GM21528 (cell line): ENCODE results near the gene APC2.
"Not testable (repeated sequence)": the region's sequence is repeated elsewhere in the genome, so short reads cannot be mapped to it uniquely, and the experiment has no call there.

Experiments
- ATAC-seq: cut with Tn5 transposase; IDR thresholded peaks from one replicate; pipeline ENCODE4 v1.9.1; 2021; ENCODE audit warnings: mild to moderate bottlenecking, moderate library complexity; ENCODE audit not compliant: unreplicated experiment, low FRiP score

The APC2 gene

DNA sequence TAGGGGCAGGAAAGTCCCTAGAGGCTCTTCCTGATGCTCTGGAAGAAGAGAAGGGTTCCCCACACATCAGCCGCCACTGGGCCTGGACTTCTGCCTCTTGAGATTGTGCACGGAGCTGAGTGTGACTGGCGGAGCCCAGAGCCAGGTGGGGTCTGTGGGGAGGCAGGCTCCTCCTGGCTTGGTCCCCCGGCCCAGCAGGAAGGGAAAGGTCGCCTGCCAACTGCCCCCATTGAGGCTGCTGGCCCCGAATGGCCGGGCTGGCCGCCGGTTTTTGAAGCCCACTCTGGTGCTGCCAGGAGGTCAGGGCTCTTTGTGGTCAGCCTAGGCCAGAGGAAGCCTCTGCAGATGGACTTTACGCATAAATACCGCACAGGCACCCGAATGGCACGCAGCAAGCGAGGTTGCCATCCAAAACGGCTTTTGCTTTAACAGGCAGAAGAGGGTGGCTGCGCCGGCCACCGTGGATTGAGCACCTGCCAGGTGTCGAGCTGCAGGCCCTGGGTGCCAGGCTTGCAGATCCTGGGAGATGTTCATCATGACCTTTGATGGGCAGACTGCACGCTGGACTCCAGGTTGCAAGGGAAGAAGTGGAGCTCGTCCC lies 37.5 kb upstream of the APC2 start:
- ATAC-seq, result no peak

DNA sequence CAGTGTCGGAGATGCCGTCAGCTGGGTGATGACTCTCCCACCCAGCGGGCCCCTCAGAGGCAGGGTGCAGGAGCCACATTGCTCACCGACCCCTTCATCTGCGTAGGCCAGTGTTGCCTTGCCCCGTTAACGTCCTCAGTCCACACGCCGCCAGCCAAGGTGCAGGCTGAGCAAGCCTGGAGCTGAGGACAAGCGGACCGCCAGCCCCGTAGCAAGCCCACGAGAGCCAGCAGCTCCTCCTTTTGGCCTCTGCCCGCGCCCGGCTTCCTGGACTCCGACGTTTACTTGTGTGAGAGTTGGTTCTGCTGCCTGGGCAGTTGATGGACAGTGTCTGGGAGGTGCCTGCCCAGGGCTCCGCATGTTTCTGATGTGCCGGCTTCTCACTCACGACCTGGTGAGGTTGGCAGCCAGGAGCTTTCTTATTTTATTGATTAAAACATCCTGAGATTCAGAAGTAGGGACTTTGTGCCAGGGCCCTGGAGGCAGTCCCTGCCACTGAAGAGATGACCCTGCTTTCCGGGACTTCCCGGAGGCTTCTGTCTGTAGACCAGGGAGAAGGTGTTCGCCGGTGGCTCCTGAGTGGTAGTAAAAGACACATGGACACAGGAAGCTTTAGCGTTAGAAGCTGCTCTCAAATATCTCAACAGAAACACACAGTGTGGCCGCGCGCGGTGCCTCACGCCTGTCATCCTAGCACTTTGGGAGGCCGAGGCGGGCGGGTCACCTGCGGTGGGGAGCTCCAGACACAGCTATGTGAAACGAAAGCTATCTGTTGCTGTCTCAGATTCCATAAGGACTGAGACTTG lies 36.7 kb upstream of the APC2 start:
- ATAC-seq, result no peak

- ATAC-seq, result no peak
These were observed 33.7 kb upstream of the APC2 start for GRCh38 chr19:1416014-1416841.

DNA sequence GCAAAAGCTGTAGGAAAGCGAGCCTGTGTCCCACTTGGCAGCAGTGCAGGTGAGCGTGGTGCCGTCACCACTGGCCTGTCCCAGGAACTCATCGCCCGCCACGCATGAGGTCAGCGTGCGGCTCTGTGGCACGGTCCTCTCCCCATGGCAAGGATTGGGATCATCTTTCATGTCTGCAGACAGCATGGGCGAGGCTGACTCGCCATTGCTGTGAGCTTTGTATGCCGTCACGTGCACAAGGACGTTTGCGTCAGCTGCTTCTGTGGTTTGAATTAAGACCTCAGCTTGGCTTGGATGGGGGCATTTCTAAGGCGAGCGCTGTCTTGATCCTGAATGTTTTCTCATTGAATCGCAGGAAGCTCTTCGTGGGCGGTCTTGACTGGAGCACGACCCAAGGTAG lies 32.8 kb upstream of the APC2 start:
- no peak for ATAC-seq

GRCh38 chr19:1417681-1418495 lies 32.0 kb upstream of the APC2 start:
- no peak for ATAC-seq

DNA sequence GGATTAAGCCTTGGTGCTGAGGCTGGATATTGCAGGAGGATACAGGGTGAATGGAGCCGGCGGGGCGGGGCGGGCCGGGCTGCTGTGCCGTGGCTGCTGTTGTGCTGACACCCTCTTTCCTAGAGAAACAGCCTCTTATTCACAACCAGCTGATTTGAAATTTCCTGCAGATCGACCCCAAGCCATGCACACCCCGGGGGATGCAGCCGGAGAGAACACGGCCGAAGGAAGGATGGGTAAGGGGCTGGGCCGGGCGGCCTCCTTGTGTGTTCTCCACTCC lies 31.5 kb upstream of the APC2 start:
- no peak for ATAC-seq

- no peak for ATAC-seq
These were observed 30.8 kb upstream of the APC2 start for GRCh38 chr19:1418951-1419738.

GRCh38 chr19:1420085-1420484 lies 29.8 kb upstream of the APC2 start:
- not testable (repeated sequence) for ATAC-seq

DNA sequence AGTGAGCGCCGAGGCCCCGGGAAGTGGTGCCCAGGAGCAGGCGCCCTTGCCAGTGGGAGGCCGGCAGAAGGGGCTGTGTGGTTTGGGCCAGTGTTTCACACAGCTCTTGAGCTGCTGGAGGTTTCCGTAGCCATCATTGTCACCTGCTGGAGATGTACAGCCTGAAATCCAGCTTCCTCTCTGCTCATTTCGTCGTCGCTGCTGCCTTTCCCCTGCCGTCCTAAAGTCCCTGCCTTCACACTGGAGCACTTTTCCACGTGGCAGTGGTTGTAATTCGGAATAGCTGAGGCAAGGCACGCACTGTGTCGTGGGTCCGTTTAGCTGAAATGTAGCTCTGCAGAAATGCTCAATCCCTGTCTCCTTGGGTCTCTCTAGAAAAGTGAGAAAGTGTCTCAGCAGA lies 29.3 kb upstream of the APC2 start:
- no peak for ATAC-seq

GRCh38 chr19:1421218-1421957 lies 28.5 kb upstream of the APC2 start:
- no peak for ATAC-seq

DNA sequence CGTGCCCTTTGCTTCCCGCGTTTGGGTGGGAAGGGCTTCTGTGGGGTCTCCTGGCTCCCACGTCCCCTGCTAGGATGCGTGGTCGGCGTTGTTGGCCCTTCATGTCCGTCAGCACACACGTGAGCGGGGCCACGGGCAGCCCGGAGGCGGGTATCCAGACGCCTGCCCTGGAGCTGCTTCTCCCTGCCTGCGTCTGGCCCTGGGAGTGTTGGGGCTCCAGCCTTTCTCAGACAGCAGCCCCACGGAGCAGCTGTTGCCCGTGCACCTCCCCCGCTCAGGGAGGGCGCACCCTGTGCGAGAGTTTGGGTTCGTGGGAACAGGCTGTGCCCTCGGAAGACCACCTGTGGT lies 28.0 kb upstream of the APC2 start:
- no peak for ATAC-seq

DNA sequence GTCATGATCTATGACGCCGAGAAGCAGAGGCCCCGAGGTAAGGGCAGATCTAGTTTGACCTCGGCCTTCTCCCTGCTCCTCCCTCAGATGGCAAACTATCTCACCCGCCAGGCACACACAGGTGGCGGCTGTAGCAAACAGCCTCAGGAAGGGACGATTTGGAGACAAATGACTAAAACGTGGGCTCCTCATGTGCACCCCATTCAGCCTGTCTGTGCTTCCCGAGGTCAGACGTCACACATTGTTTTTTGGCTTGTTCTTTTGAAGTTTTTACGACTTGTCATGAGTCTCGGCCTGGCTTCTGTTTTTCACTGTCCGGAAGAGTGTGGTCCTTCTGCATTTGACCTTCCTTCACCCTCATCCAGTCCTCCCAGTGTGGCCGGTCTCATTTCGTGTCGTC lies 27.6 kb upstream of the APC2 start:
- no peak for ATAC-seq

DNA sequence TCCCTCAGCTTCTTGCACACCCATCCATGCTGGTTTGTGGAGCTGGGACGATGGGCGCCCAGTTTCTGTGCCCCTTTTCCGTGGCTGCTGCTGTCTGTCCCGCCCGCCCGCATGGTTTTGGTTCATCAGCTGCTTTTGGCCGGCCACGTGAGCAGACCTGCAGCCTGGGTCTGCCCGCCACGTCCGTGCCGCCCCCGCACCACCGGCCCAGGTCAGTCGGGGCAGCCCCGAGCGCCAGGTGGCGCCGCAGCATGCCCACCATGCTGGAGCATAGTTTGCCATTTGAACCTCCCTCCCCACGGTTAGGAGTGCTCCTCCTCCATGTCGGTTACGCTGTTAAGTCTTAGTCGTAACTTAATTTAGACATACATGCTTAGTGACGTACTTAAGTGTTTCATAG lies 27.0 kb upstream of the APC2 start:
- ATAC-seq, result no peak

DNA sequence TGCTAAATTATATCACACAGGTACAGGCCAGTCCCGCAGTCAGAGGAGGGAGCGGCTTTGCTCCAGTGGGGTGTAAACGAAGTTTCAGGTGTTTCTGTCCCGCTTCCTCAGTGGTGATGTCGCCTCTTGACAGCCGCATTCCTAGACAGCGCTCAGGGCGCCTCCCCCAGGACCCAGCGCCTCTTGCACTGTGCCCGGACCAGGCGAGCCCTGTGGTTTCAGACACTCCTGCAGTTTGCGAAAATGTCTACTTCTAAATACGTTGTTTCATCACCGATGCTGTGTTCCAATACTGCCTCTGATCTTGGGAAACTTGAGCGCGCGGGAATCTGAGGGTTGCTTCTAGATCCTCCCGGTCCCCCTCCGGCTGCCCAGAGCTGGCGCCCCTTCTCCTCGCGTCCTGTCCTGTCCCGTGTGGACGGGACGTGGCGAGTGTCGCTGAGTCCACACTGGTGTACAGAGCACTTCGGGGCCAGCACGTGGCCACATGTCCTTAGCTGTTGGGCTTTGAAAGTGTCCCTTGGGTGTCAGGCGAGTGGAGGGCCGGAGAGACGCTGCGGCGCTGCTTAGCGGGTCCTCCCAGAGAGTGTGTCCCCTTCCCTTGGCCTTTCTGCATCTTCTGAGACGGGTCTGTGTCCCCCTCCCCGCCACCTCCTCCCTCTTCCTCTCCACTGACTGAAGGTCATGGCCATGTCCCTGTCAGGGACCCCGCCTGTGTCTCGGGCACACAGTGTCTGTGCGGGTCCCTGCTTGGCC lies 26.3 kb upstream of the APC2 start:
- ATAC-seq, result no peak

DNA sequence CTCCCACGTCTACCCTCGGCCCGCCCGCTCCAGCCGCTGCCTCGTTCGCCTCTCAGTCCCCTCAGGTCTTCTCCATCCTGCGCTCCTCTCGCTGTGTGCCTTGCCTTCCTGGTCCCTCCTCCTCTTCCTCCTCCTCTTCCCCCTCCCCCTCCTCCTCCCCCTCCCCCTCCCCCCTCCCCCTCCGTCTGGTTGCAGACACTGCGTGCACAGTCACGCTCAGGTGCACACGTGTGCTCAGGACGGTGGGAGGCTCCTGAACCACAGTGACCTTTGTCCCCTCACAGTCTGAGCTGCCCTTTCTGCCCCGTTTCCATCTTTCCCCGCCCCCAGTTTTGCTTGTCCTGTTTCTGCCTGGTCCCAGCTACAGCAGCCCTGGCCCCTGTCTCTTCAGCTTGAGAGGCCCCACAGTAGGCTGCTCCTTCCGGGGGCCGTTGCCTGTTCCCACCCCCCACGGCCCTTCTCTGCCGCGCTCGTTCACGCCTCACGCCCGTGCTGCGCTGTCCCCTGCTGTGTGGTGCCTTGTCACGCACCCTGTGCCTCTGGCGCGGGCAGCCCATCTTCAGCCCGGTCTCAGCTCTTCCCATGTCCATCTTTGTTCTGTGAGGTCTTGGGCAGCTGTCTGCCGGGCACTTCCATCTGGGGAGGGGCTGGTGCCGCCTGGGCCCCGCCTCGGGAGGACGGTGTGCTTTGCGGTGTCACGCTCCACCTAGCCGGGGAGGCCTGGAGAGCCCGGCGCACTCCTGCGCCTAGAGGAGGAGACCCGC lies 25.5 kb upstream of the APC2 start:
- no peak for ATAC-seq

GRCh38 chr19:1425102-1425837 lies 24.7 kb upstream of the APC2 start:
- no peak for ATAC-seq

GRCh38 chr19:1425902-1426301 lies 24.0 kb upstream of the APC2 start:
- no peak for ATAC-seq
